ENCODE data around the gene HMCN1. TPM values are rescaled to one million over a fixed set of nuclear protein-coding genes. Genes with fewer than 3 reads are reported as not detected.

The HMCN1 gene
- total RNA-seq, 1 donor from 2014 or later = 8.9 TPM

DNA sequence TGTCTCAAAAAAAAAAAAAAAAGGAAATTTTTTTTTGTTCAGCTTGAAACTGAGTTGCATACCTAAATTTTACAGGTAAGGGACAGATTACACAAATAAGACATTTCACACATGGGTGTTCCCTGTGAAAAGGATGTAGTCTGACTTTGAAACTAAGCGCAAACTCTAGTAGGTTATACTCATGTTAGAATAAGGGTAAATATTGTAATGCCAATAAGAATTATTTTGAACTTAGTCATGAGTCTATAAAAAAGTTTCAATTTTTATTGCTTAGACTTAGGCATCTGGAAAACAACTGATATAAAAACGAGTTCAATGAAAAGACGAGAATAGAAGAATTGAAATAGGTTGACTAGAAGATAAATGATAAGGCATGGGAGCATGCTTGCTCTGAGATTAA lies 122.3 kb downstream of the HMCN1 start:
- Histone ChIP-seq H3K36me3 (no peaks in the 10 kb centered on the region), H3K4me3 (no peak overlapping the region), H3K4me1 (peaks cover under 1% of the 10 kb centered on the region), H3K27me3 (ENCODE audit: low read depth) (no peaks in the 10 kb centered on the region), H3K9me3 (replicated peaks) (no peaks in the 10 kb centered on the region), H3K27ac (replicated peaks) (no peak overlapping the region)
- TF ChIP-seq, protein P1, sequence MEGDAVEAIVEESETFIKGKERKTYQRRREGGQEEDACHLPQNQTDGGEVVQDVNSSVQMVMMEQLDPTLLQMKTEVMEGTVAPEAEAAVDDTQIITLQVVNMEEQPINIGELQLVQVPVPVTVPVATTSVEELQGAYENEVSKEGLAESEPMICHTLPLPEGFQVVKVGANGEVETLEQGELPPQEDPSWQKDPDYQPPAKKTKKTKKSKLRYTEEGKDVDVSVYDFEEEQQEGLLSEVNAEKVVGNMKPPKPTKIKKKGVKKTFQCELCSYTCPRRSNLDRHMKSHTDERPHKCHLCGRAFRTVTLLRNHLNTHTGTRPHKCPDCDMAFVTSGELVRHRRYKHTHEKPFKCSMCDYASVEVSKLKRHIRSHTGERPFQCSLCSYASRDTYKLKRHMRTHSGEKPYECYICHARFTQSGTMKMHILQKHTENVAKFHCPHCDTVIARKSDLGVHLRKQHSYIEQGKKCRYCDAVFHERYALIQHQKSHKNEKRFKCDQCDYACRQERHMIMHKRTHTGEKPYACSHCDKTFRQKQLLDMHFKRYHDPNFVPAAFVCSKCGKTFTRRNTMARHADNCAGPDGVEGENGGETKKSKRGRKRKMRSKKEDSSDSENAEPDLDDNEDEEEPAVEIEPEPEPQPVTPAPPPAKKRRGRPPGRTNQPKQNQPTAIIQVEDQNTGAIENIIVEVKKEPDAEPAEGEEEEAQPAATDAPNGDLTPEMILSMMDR (IDR thresholded peaks at IDR 0.05; ENCODE audit: borderline replicate concordance) = no peak
- DNase-seq = no peak
- intact Hi-C loops (cut with micrococcal nuclease) = no loop called here

DNA sequence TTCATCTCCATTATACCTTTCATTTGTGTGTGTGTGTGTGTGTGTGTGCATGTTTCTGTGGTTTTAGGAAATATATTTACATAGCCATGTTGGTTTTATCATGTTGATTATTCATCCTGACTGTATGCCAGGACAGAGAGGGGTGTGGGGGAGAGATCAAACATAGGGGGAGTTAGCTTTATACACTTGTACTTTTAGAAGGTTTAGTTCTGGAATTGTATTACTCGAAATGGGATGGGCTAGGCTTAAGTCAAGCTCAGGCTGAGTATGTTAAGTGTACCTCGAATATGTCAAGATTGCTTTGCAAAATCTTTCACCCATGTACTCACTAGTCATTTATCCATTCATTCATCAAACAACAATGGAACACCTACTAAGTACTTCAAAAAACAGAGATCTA lies 123.3 kb downstream of the HMCN1 start:
- Histone ChIP-seq H3K4me1 (no peaks in the 10 kb centered on the region), H3K36me3 (no peaks in the 10 kb centered on the region), H3K4me3 (no peak overlapping the region), H3K9me3 (replicated peaks) (no peaks in the 10 kb centered on the region), H3K27me3 (ENCODE audit: low read depth) (no peaks in the 10 kb centered on the region), H3K27ac (replicated peaks) (no peak overlapping the region)
- TF ChIP-seq, protein P1 (IDR thresholded peaks at IDR 0.05; ENCODE audit: borderline replicate concordance) = no peak
- intact Hi-C loops (cut with micrococcal nuclease) = no loop called here
- DNase-seq = no peak

DNA sequence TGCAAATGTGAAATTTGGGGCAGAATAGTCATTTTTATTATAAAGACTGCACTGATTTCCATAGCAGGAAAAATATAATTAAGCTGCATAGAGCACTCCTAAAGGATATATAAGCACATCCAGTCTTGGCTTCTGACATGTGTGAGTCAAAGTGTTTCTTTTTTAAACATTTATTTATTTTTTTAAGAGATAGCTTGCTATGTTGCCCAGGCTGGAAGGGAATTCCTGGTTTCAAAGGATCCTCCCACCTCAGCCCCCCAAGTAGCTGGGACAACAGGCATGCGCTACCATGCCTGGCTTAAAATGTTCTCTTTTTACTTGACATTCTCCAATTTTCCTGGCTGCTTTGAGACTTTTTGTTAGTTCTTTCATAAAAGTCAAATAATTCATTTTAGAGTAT lies 126.1 kb downstream of the HMCN1 start:
- H3K36me3 ChIP-seq = no peaks in the 10 kb centered on the region
- H3K4me1 ChIP-seq = no peaks in the 10 kb centered on the region
- no peaks in the 10 kb centered on the region for H3K9me3 ChIP-seq (replicated peaks)
- no peak overlapping the region for H3K4me3 ChIP-seq
- TF ChIP-seq, protein P1 (IDR thresholded peaks at IDR 0.05; ENCODE audit: borderline replicate concordance) = no peak
- no peaks in the 10 kb centered on the region for H3K27me3 ChIP-seq (ENCODE audit: low read depth)
- intact Hi-C loops (cut with micrococcal nuclease) = no loop called here
- DNase-seq = no peak
- H3K27ac ChIP-seq (replicated peaks) = no peak overlapping the region

DNA sequence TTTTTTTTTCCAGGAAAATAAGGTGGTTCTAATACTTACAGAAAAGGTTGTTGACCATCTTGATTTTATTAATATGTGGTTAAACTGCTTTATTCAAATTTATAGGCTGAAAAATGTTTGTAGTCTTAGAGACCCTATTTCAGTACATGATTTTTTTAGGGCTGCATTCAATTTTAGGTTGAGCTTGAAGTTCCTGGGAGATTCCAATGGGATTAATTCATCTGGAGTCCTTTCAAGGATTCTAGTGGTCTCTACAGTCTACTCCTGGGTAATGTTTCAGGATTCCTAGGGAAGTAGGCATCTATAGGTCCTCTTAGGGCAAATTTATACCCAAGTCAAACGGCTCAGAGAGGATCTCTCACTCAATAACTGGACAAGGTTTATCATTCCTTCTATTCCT lies 126.7 kb downstream of the HMCN1 start:
- TF ChIP-seq, protein P1 (IDR thresholded peaks at IDR 0.05; ENCODE audit: borderline replicate concordance) = no peak
- no peak for DNase-seq
- H3K27me3 ChIP-seq (ENCODE audit: low read depth) = no peaks in the 10 kb centered on the region
- no peaks in the 10 kb centered on the region for H3K4me1 ChIP-seq
- intact Hi-C loops (cut with micrococcal nuclease) = no loop called here
- H3K36me3 ChIP-seq = no peaks in the 10 kb centered on the region
- no peaks in the 10 kb centered on the region for H3K9me3 ChIP-seq (replicated peaks)
- H3K27ac ChIP-seq (replicated peaks) = no peak overlapping the region
- no peak overlapping the region for H3K4me3 ChIP-seq

DNA sequence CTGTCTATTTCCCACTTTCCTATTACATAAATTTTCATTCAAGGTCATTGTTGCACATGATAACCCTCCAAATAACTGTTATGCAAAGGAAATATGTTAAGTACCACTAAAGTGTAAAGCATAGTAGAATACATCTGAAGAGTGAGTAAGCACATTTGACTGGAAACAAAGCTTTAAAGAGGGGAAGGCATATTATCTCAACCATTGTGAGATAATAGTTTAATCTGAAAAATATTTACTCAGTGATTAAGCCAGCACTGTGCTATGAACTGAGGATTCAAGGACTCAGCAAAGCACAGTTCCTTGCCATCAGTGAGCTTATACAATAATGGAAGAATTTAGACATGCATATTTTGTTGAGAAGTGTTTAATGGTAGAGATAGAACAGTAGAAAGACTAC lies 127.4 kb downstream of the HMCN1 start:
- H3K4me3 ChIP-seq = no peak overlapping the region

More for the DNA sequence above, 127.4 kb downstream of the HMCN1 start:
- no peaks in the 10 kb centered on the region for H3K36me3 ChIP-seq
- no peak for DNase-seq
- no peaks in the 10 kb centered on the region for H3K4me1 ChIP-seq
- no peaks in the 10 kb centered on the region for H3K27me3 ChIP-seq (ENCODE audit: low read depth)
- no peak overlapping the region for H3K27ac ChIP-seq (replicated peaks)
- no peaks in the 10 kb centered on the region for H3K9me3 ChIP-seq (replicated peaks)
- TF ChIP-seq, protein P1 (IDR thresholded peaks at IDR 0.05; ENCODE audit: borderline replicate concordance) = no peak
- intact Hi-C loops (cut with micrococcal nuclease) = no loop called here
